CD4-positive, alpha-beta T cell (primary cell): Measurements from ENCODE around the gene TUBB2B. TPM values are rescaled to one million over a fixed set of nuclear protein-coding genes. Genes with fewer than 3 reads are reported as not detected.

ENCODE experiments used
- ATAC-seq: fragments of 200-7000 bp; cut with Tn5 transposase; one replicate; pipeline ENCODE4 v1.10.0; 2022; ENCODE audit warnings: mild to moderate bottlenecking; ENCODE audit not compliant: poor library complexity
- CTCF ChIA-PET: fragments of 350-600 bp; sonication (Branson Sonifier 250); formaldehyde crosslinking; loops from one replicate; lab custom pipeline; 2021; ENCODE audit warnings: antibody characterized with exemption, inconsistent platforms; lab: Charles Lee
- POLR2A ChIA-PET: fragments of 350-600 bp; sonication (Branson Sonifier 250); formaldehyde crosslinking; loops from one replicate; lab custom pipeline; 2021; ENCODE audit warnings: antibody characterized with exemption, inconsistent platforms; lab: Charles Lee
- DNase-seq, 14 experiments: peaks; one replicate each; pipeline ENCODE4 v3.0.0-alpha.2; 2013 to 2020; ENCODE audit warnings: mixed read lengths in 2 of 14
- H3K27ac ChIP-seq, 2 donors: one replicate each; pipeline versions ENCODE4 v1.5.1 to v1.7.0; 2013; ENCODE audit warnings: low read length in 2 of 2, low read depth in 1 of 2, mild to moderate bottlenecking in 1 of 2
- H3K27me3 ChIP-seq, 2 experiments: 1 replicate in 1 of 2; 2 replicates in 1 of 2; pipeline versions ENCODE4 v1.6.1 to v1.7.0; 2013; ENCODE audit warnings: low read length in 2 of 2, control low read depth in 1 of 2, mild to moderate bottlenecking in 1 of 2, moderate library complexity in 1 of 2; ENCODE audit not compliant: insufficient read depth in 2 of 2, control insufficient read depth in 1 of 2
- H3K36me3 ChIP-seq: one replicate; pipeline ENCODE4 v1.6.1; 2013; ENCODE audit warnings: low read length, control low read depth; ENCODE audit not compliant: insufficient read depth
- H3K4me1 ChIP-seq: one replicate; pipeline ENCODE4 v1.6.1; 2013; ENCODE audit warnings: low read length, control low read depth; ENCODE audit not compliant: insufficient read depth
- H3K4me3 ChIP-seq: one replicate; pipeline ENCODE4 v1.5.1; 2013; ENCODE audit warnings: mild to moderate bottlenecking, low read length, moderate library complexity
- H3K9me3 ChIP-seq, 2 experiments: 1 replicate in 1 of 2; 2 replicates in 1 of 2; pipeline versions ENCODE4 v1.6.1 to v1.7.0; 2013; ENCODE audit warnings: low read length in 2 of 2, mild to moderate bottlenecking in 2 of 2, control low read depth in 1 of 2, moderate library complexity in 1 of 2; ENCODE audit not compliant: control insufficient read depth in 1 of 2, insufficient read depth in 1 of 2
- H3K27ac Mint-ChIP-seq: one replicate; pipeline ENCODE4 v1.8.0; 2020; ENCODE audit warnings: mixed read lengths
- H3K27me3 Mint-ChIP-seq: one replicate; pipeline ENCODE4 v1.8.0; 2021; ENCODE audit warnings: mixed read lengths
- H3K36me3 Mint-ChIP-seq: one replicate; pipeline ENCODE4 v1.8.0; 2021; ENCODE audit warnings: low read depth, mixed read lengths
- H3K4me1 Mint-ChIP-seq: one replicate; pipeline ENCODE4 v1.8.0; 2021; ENCODE audit warnings: low read depth, mixed read lengths
- H3K4me3 Mint-ChIP-seq: one replicate; pipeline ENCODE4 v1.8.0; 2020; ENCODE audit warnings: mild to moderate bottlenecking, mixed read lengths
- H3K9me3 Mint-ChIP-seq: one replicate; pipeline ENCODE4 v1.8.0; 2020; ENCODE audit warnings: mixed read lengths
- intact Hi-C, 2 experiments: fragments of 100-400 bp; cut with DNase I in 1 of 2; cut with micrococcal nuclease in 1 of 2; formaldehyde crosslinking; loops; one replicate each; pipeline versions ENCODE4 v1.15.1 to v1.9.0; 2023 to 2025; cut with DNase I, micrococcal nuclease
- total RNA-seq, 174 experiments: library from RNA in 2 of 174; stranded (reverse) in 2 of 174; gene quantifications; one replicate each; pipeline ENCODE4 v1.2.3 and lab custom pipeline; 2021 to 2026
- TF ChIP-seq, protein P1 (sequence below): fragments of 200-600 bp; IDR thresholded peaks from one replicate; pipeline ENCODE4 v1.8.0; 2022; ENCODE audit warnings: antibody characterized with exemption, mild to moderate bottlenecking

TUBB2B gene
- total RNA-seq, 2 experiments from 2014 or later = not detected

DNA sequence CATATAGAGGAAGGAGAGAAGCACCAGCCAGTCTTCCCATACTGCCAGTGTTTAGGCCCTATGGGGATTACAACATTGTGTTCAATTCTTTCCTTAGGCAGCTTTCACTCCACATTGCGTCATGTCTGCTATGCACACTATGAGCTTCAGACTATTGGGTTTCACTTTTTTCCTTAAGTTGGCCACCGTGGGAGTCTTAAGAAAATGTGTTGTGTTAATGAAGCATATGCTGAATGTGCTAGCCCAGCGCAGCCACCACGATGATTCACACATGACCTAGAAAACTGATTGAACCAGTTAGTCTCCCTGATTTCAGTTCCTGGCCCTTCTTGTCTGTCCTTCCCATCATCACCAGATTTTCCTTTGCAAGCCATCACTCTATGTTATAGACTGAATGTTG is 21.5 kb downstream of the TUBB2B start:
- POLR2A ChIA-PET = no interaction called here

GRCh38 chr6:3204921-3205320 is 22.5 kb downstream of the TUBB2B start:
- no peak overlapping the region for H3K4me3 Mint-ChIP-seq
- peaks cover 5 to 8% of the 10 kb centered on the region in 2 experiments for H3K27me3 ChIP-seq
- CTCF ChIA-PET = no interaction called here
- intact Hi-C loops = no loop called here
- TF ChIP-seq, protein P1, sequence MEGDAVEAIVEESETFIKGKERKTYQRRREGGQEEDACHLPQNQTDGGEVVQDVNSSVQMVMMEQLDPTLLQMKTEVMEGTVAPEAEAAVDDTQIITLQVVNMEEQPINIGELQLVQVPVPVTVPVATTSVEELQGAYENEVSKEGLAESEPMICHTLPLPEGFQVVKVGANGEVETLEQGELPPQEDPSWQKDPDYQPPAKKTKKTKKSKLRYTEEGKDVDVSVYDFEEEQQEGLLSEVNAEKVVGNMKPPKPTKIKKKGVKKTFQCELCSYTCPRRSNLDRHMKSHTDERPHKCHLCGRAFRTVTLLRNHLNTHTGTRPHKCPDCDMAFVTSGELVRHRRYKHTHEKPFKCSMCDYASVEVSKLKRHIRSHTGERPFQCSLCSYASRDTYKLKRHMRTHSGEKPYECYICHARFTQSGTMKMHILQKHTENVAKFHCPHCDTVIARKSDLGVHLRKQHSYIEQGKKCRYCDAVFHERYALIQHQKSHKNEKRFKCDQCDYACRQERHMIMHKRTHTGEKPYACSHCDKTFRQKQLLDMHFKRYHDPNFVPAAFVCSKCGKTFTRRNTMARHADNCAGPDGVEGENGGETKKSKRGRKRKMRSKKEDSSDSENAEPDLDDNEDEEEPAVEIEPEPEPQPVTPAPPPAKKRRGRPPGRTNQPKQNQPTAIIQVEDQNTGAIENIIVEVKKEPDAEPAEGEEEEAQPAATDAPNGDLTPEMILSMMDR = no peak
- H3K4me3 ChIP-seq = no peak overlapping the region
- no peaks in the 10 kb centered on the region for H3K9me3 ChIP-seq
- POLR2A ChIA-PET = no interaction called here
- H3K27ac Mint-ChIP-seq = no peak overlapping the region
- ATAC-seq = no peak
- H3K36me3 Mint-ChIP-seq = no peaks in the 10 kb centered on the region
- peaks cover 9% of the 10 kb centered on the region for H3K4me1 Mint-ChIP-seq
- no peaks in the 10 kb centered on the region for H3K36me3 ChIP-seq
- H3K9me3 Mint-ChIP-seq = peaks cover 2% of the 10 kb centered on the region
- DNase-seq = no peak
- peaks cover 47% of the 10 kb centered on the region for H3K27me3 Mint-ChIP-seq
- H3K27ac ChIP-seq = no peak overlapping the region
- peaks cover 12% of the 10 kb centered on the region for H3K4me1 ChIP-seq

More for the DNA sequence above, 21.5 kb downstream of the TUBB2B start:
- no peak for ATAC-seq
- intact Hi-C loops = no loop called here
- Mint-ChIP-seq H3K9me3 (peaks cover 2% of the 10 kb centered on the region), H3K4me3 (no peak overlapping the region), H3K36me3 (no peaks in the 10 kb centered on the region), H3K27ac (no peak overlapping the region), H3K4me1 (peaks cover 9% of the 10 kb centered on the region), H3K27me3 (peaks cover 43% of the 10 kb centered on the region)
- CTCF ChIA-PET = no interaction called here
- TF ChIP-seq, protein P1 = no peak
- no peaks in the 10 kb centered on the region for H3K36me3 ChIP-seq
- peaks cover 12% of the 10 kb centered on the region for H3K4me1 ChIP-seq
- peaks cover 3 to 5% of the 10 kb centered on the region in 2 experiments for H3K27me3 ChIP-seq
- H3K9me3 ChIP-seq = no peaks in the 10 kb centered on the region
- DNase-seq = no peak
- H3K27ac ChIP-seq = no peak overlapping the region
- H3K4me3 ChIP-seq = no peak overlapping the region

DNA sequence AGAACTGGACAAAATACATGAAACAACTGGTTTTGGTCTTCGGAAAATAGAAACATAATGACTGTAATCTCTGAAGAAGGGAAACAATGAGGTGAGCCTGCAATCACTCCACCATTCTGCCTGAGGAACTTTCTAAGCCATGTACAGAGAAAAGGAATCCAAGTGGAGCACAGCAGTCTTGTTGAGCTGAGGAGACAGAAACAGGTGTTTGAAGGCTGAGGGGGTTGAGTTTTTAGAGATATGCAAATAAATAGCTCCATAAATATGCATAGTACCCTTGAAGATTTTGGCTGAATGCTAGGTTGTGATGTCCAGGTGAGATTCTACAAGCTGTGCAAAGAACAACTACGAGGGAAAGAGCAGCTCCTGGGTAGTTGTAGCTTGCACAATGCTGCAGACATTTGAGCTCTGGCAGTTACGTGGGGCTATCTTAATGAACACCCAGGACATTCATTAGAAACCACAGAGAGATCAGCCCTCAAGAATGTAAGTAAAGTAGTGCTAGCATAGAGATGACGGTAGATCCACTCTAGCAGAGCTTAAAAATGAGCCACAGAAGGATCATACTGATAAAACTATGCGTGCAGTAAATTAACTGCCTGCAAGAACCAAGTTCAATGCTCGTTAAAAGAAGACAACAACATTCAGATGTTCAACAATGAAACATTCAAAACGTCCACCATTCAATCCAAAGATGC is 24.3 kb downstream of the TUBB2B start:
- DNase-seq = no peak
- no peak for ATAC-seq
- Mint-ChIP-seq H3K36me3 (no peaks in the 10 kb centered on the region), H3K4me1 (no peaks in the 10 kb centered on the region), H3K27ac (no peak overlapping the region), H3K9me3 (peaks cover 2% of the 10 kb centered on the region), H3K4me3 (no peak overlapping the region), H3K27me3 (peaks cover 40% of the 10 kb centered on the region)
- H3K4me3 ChIP-seq = no peak overlapping the region
- TF ChIP-seq, protein P1 = no peak
- CTCF ChIA-PET = interaction anchor here (0.7 kb wide), 1 partner anchor 9 kb away, joined by 3 read pairs; no protein-coding TSS in a partner anchor
- H3K27ac ChIP-seq = no peak overlapping the region
- H3K9me3 ChIP-seq = no peaks in the 10 kb centered on the region
- peaks cover 5 to 8% of the 10 kb centered on the region in 2 experiments for H3K27me3 ChIP-seq
- intact Hi-C loops = no loop called here
- no peaks in the 10 kb centered on the region for H3K4me1 ChIP-seq
- POLR2A ChIA-PET = no interaction called here
- H3K36me3 ChIP-seq = no peaks in the 10 kb centered on the region
